ENCODE results near the gene CEP97.
"Not testable (repeated sequence)": the region's sequence is repeated elsewhere in the genome, so short reads cannot be mapped to it uniquely, and the experiment has no call there.

The CEP97 gene

GRCh38 chr3:101724329-101725193 is at the start of gene CEP97:
Gene CEP97, plus strand, starts transcription at chr3:101724614. Its CDS starts 63 bp downstream, at chr3:101724677.
- DNase-seq (ENCODE audit: low read depth in 3 of 3, low spot score in 1 of 3), result peak; percentile 53 to 73 (median 57)

GRCh38 chr3:101675709-101676215 is 48.7 kb upstream of the CEP97 start:
- no peak for DNase-seq (ENCODE audit: low read depth in 3 of 3, low spot score in 1 of 3)

GRCh38 chr3:101676216-101676764 is 48.1 kb upstream of the CEP97 start:
- DNase-seq (ENCODE audit: low read depth in 3 of 3, low spot score in 1 of 3), result peak; percentile 84 to 94 (median 88)

GRCh38 chr3:101676765-101677435 is 47.5 kb upstream of the CEP97 start, which contains the start of gene ZBTB11:
Gene ZBTB11, minus strand, starts transcription at chr3:101677132. Its CDS starts 218 bp downstream, at chr3:101676914.
- peak; percentile 97 to 100 (median 97) for DNase-seq (ENCODE audit: low read depth in 3 of 3, low spot score in 1 of 3)

- no peak for DNase-seq (ENCODE audit: low read depth in 3 of 3, low spot score in 1 of 3)
These were observed 46.8 kb upstream of the CEP97 start for GRCh38 chr3:101677436-101678286.

- DNase-seq (ENCODE audit: low read depth in 3 of 3, low spot score in 1 of 3), result not testable (repeated sequence)
These were observed 45.6 kb upstream of the CEP97 start for GRCh38 chr3:101678837-101679236.

GRCh38 chr3:101680466-101680865 is 43.9 kb upstream of the CEP97 start:
- DNase-seq (ENCODE audit: low read depth in 3 of 3, low spot score in 1 of 3), result no peak

- DNase-seq (ENCODE audit: low read depth in 3 of 3, low spot score in 1 of 3), result no peak
These were observed 39.4 kb upstream of the CEP97 start for GRCh38 chr3:101685050-101685400.

GRCh38 chr3:101685870-101686307 is 38.5 kb upstream of the CEP97 start:
- no peak for DNase-seq (ENCODE audit: low read depth in 3 of 3, low spot score in 1 of 3)

GRCh38 chr3:101687142-101687931 is 37.1 kb upstream of the CEP97 start:
- no peak for DNase-seq (ENCODE audit: low read depth in 3 of 3, low spot score in 1 of 3)

- no peak for DNase-seq (ENCODE audit: low read depth in 3 of 3, low spot score in 1 of 3)
These were observed 35.1 kb upstream of the CEP97 start for GRCh38 chr3:101689286-101689685.

GRCh38 chr3:101690972-101691371 is 33.4 kb upstream of the CEP97 start:
- DNase-seq (ENCODE audit: low read depth in 3 of 3, low spot score in 1 of 3), result no peak

- DNase-seq (ENCODE audit: low read depth in 3 of 3, low spot score in 1 of 3), result not testable (repeated sequence)
These were observed 32.4 kb upstream of the CEP97 start for GRCh38 chr3:101691685-101692671.

- DNase-seq (ENCODE audit: low read depth in 3 of 3, low spot score in 1 of 3), result not testable (repeated sequence)
These were observed 30.9 kb upstream of the CEP97 start for GRCh38 chr3:101693540-101693939.

- not testable (repeated sequence) for DNase-seq (ENCODE audit: low read depth in 3 of 3, low spot score in 1 of 3)
These were observed 29.6 kb upstream of the CEP97 start for GRCh38 chr3:101694836-101695235.

- DNase-seq (ENCODE audit: low read depth in 3 of 3, low spot score in 1 of 3), result no peak
These were observed 28.5 kb upstream of the CEP97 start for GRCh38 chr3:101695779-101696372.

GRCh38 chr3:101701696-101702634 is 22.4 kb upstream of the CEP97 start:
- no peak for DNase-seq (ENCODE audit: low read depth in 3 of 3, low spot score in 1 of 3)
